Fibroblast of mammary gland (primary cell): ENCODE measurements around the gene ELMO1.

Source experiments
- DNase-seq: peaks from one replicate; pipeline ENCODE4 v3.0.0-alpha.2; 2010; ENCODE audit warnings: low read depth
- H3K4me3 ChIP-seq: 2 replicates; pipeline ENCODE4 v1.5.1; 2011; ENCODE audit warnings: low read depth, mild to moderate bottlenecking, low read length, moderate library complexity; ENCODE audit not compliant: control insufficient read depth
- CTCF ChIP-seq: conservative IDR thresholded peaks from 2 replicates; pipeline ENCODE4 v1.5.1; 2011; ENCODE audit warnings: low read depth, low read length, inconsistent platforms; ENCODE audit not compliant: control insufficient read depth, insufficient read depth

The ELMO1 gene

GRCh38 chr7:37283716-37284115, 164.9 kb downstream of the ELMO1 start:
- no peak for TF ChIP-seq CTCF
- no peak overlapping the region for H3K4me3 ChIP-seq
- no peak for DNase-seq

GRCh38 chr7:37282927-37283326, 165.7 kb downstream of the ELMO1 start:
- no peak for DNase-seq
- no peak for TF ChIP-seq CTCF
- no peak overlapping the region for H3K4me3 ChIP-seq

- H3K4me3 ChIP-seq, result no peak overlapping the region
- DNase-seq, result no peak
- no peak for TF ChIP-seq CTCF
Measured at GRCh38 chr7:37282093-37282444, 166.6 kb downstream of the ELMO1 start.

GRCh38 chr7:37281368-37282092, 167.1 kb downstream of the ELMO1 start:
- H3K4me3 ChIP-seq, result no peak overlapping the region
- no peak for TF ChIP-seq CTCF
- no peak for DNase-seq

- no peak for DNase-seq
Measured at GRCh38 chr7:37277513-37277912, 171.2 kb downstream of the ELMO1 start.

GRCh38 chr7:37275078-37275710, 173.5 kb downstream of the ELMO1 start:
- no peak overlapping the region for H3K4me3 ChIP-seq
- TF ChIP-seq CTCF, result no peak
- no peak for DNase-seq

More at GRCh38 chr7:37277513-37277912, 171.2 kb downstream of the ELMO1 start:
- no peak for TF ChIP-seq CTCF
- no peak overlapping the region for H3K4me3 ChIP-seq
